ENCODE measurements around the gene BMPR2.

- TF ChIP-seq EP300 (IDR thresholded peaks at IDR 0.05; ENCODE audit: borderline replicate concordance) (no peak), YY1 (IDR thresholded peaks at IDR 0.05; ENCODE audit: low read depth) (no peak), REST (IDR thresholded peaks at IDR 0.05; ENCODE audit: low read depth) (no peak), TEAD4 (IDR thresholded peaks at IDR 0.05) (no peak), FOXM1 (IDR thresholded peaks at IDR 0.05; ENCODE audit: borderline replicate concordance, low read depth) (no peak), CEBPB (IDR thresholded peaks at IDR 0.05) (no peak), TAF1 (IDR thresholded peaks at IDR 0.05; ENCODE audit: low read depth) (no peak), ZBTB7A (IDR thresholded peaks at IDR 0.05; ENCODE audit: low read depth) (no peak), USF1 (IDR thresholded peaks at IDR 0.05) (no peak), EGR1 (IDR thresholded peaks at IDR 0.05) (no peak), MAX (IDR thresholded peaks at IDR 0.05) (no peak)
These were observed 48.9 kb downstream of the BMPR2 start for GRCh38 chr2:202425036-202425435.

Data from Ishikawa (cell line).